AG04450 (cell line): Measurements from ENCODE around the gene GPR183. TPM values are rescaled to one million over a fixed set of nuclear protein-coding genes. Genes with fewer than 3 reads are reported as not detected.

Experiments used
- CTCF ChIA-PET: fragments of 300-600, 350-600 bp; formaldehyde crosslinking; extraction: SDS; loops from one replicate; lab custom pipeline; 2022; ENCODE audit warnings: antibody characterized with exemption, inconsistent platforms; lab: Charles Lee
- POLR2A ChIA-PET: fragments of 350-600 bp; formaldehyde crosslinking; extraction: SDS; loops from one replicate; lab custom pipeline; 2021; ENCODE audit warnings: antibody characterized with exemption, inconsistent platforms; lab: Yijun Ruan, JAX
- DNase-seq: peaks from one replicate; pipeline ENCODE4 v3.0.0-alpha.2; 2011; ENCODE audit warnings: low read depth, low spot score
- H3K27ac ChIP-seq: one replicate; pipeline ENCODE4 v1.5.1; 2012; ENCODE audit warnings: low read depth, low read length, control low read depth
- H3K27me3 ChIP-seq: one replicate; pipeline ENCODE4 v1.6.0; 2012; ENCODE audit warnings: low read length; ENCODE audit not compliant: control insufficient read depth, insufficient read depth
- H3K4me3 ChIP-seq: 2 replicates; pipeline ENCODE4 v1.5.1; 2011; ENCODE audit warnings: mild to moderate bottlenecking, low read depth, low read length, control low read depth
- H3K9me3 ChIP-seq: 2 replicates; pipeline ENCODE4 v1.5.1; 2012; ENCODE audit warnings: low read length; ENCODE audit not compliant: control insufficient read depth, insufficient read depth
- CTCF ChIP-seq: IDR thresholded peaks from 2 replicates; pipeline ENCODE4 v1.5.1; 2011; ENCODE audit warnings: low read depth, low read length, control low read depth, inconsistent platforms
- polyA plus RNA-seq: library from polyadenylated mRNA; depleted of rRNA; stranded (reverse); fragments of >200 nt; gene quantifications from 2 replicates; pipeline ENCODE4 v1.2.3, GENCODE V29; 2011

The GPR183 gene
- polyA plus RNA-seq, 1 experiment: 0.06 TPM

GRCh38 chr13:99313941-99314340, 6.7 kb upstream of the GPR183 start:
- Histone ChIP-seq H3K4me3 (no peak overlapping the region), H3K9me3 (no peaks in the 10 kb centered on the region; the same call in 1 of the 2 replicates), H3K27ac (no peak overlapping the region), H3K27me3 (no peaks in the 10 kb centered on the region)
- TF ChIP-seq CTCF: no peak
- CTCF ChIA-PET: no interaction called here
- POLR2A ChIA-PET: no interaction called here
- no peak for DNase-seq

- Histone ChIP-seq H3K27ac (no peak overlapping the region), H3K27me3 (no peaks in the 10 kb centered on the region), H3K4me3 (no peak overlapping the region), H3K9me3 (no peaks in the 10 kb centered on the region; the same call in 1 of the 2 replicates)
- TF ChIP-seq CTCF: no peak
- CTCF ChIA-PET: no interaction called here
- no peak for DNase-seq
- POLR2A ChIA-PET: no interaction called here
Measured at GRCh38 chr13:99313501-99313900, 6.3 kb upstream of the GPR183 start.

GRCh38 chr13:99312493-99312883, 5.3 kb upstream of the GPR183 start:
- CTCF ChIA-PET: interaction anchor here (2.9 kb wide), 1 partner anchor 124 kb away, joined by 12 read pairs; no protein-coding TSS in a partner anchor
- DNase-seq: no peak
- POLR2A ChIA-PET: no interaction called here
- TF ChIP-seq CTCF: no peak
- H3K27ac ChIP-seq: no peak overlapping the region
- H3K4me3 ChIP-seq: no peak overlapping the region
- H3K9me3 ChIP-seq: no peaks in the 10 kb centered on the region
- no peaks in the 10 kb centered on the region for H3K27me3 ChIP-seq

GRCh38 chr13:99311748-99312492, 4.7 kb upstream of the GPR183 start:
- TF ChIP-seq CTCF: no peak
- H3K27me3 ChIP-seq: no peaks in the 10 kb centered on the region
- POLR2A ChIA-PET: no interaction called here
- no peak overlapping the region for H3K4me3 ChIP-seq
- H3K27ac ChIP-seq: no peak overlapping the region
- no peak for DNase-seq
- H3K9me3 ChIP-seq: no peaks in the 10 kb centered on the region
- CTCF ChIA-PET: interaction anchor here (1.3 to 2.9 kb wide), 2 partner anchors 42 to 125 kb away, joined by 4 to 12 read pairs; no protein-coding TSS in a partner anchor

GRCh38 chr13:99311137-99311536, 3.9 kb upstream of the GPR183 start:
- ChIA-PET CTCF (interaction anchor here (0.5 to 2.9 kb wide), 3 partner anchors 41 to 264 kb away, joined by 3 to 12 read pairs (median 4); no protein-coding TSS in a partner anchor), POLR2A (interaction anchor here (0.9 kb wide), 1 partner anchor 10 kb away, joined by 3 read pairs; no protein-coding TSS in a partner anchor)
- peak overlapping the region; percentile 43 for H3K27ac ChIP-seq

More at GRCh38 chr13:99311137-99311536, 3.9 kb upstream of the GPR183 start:
- Histone ChIP-seq H3K9me3 (no peaks in the 10 kb centered on the region), H3K4me3 (no peak overlapping the region), H3K27me3 (no peaks in the 10 kb centered on the region)
- no peak for DNase-seq
- no peak for TF ChIP-seq CTCF
